ENCODE results near the gene CRIM1.

- TF ChIP-seq POLR2A (IDR thresholded peaks at IDR 0.05; ENCODE audit: low read length) = no peak
- no peak for TF ChIP-seq GATA1 (IDR thresholded peaks at IDR 0.05; ENCODE audit: low read depth, low read length)
These were observed 2.9 kb upstream of the CRIM1 start for GRCh38 chr2:36352701-36353100.

Data from erythroblast (primary cell).